ENCODE results near the gene NRXN3. TPM values are rescaled to one million over a fixed set of nuclear protein-coding genes. Genes with fewer than 3 reads are reported as not detected.

The NRXN3 gene
- total and polyA plus RNA-seq, 2 of the 4 experiments (the other 2 are of a cell fraction), result 4.8 to 25.1 TPM

- Histone ChIP-seq H3K23ac (ENCODE audit: low read depth, low read length) (no peak overlapping the region), H2BK5ac (ENCODE audit: low read depth, low read length, poor library complexity, severe bottlenecking) (no peak overlapping the region), H3K18ac (ENCODE audit: low read depth, low read length) (no peak overlapping the region), H4K5ac (ENCODE audit: low read depth, low read length) (no peak overlapping the region), H4K8ac (ENCODE audit: low read depth in 2 of 2, low read length in 2 of 2) (no peak overlapping the region), H3K4me3 (ENCODE audit: insufficient read depth, low read depth, low read length) (no peak overlapping the region), H3K9me1 (ENCODE audit: insufficient read depth, low read length) (no peaks in the 10 kb centered on the region), H3K27me3 (ENCODE audit: control insufficient read depth, insufficient read depth, low read length) (no peaks in the 10 kb centered on the region), H4K91ac (ENCODE audit: insufficient read depth, low read depth, low read length) (no peak overlapping the region), H3K36me3 (ENCODE audit: control insufficient read depth, insufficient read depth, low read length) (no peaks in the 10 kb centered on the region), H3K4me2 (ENCODE audit: low read depth, low read length) (no peak overlapping the region), H2AK9ac (replicated peaks; ENCODE audit: low read depth, low read length, poor library complexity) (no peak overlapping the region), H3K56ac (ENCODE audit: extremely low read depth, insufficient read depth, low read length) (no peak overlapping the region), H3K4me1 (ENCODE audit: control insufficient read depth, insufficient read depth, low read length) (no peaks in the 10 kb centered on the region), H2AK5ac (ENCODE audit: low read depth, low read length) (no peak overlapping the region), H2AFZ (replicated peaks; ENCODE audit: low read length, poor library complexity) (no peak overlapping the region), H4K20me1 (ENCODE audit: insufficient read depth, low read length) (no peaks in the 10 kb centered on the region), H3K79me1 (ENCODE audit: low read depth in 1 of 2, low read length in 2 of 2) (no peaks in the 10 kb centered on the region; a peak in 1 of 4 replicates), H2BK15ac (ENCODE audit: low read depth, low read length) (no peak overlapping the region), H2BK120ac (ENCODE audit: low read depth, low read length) (no peak overlapping the region), H3K9ac (ENCODE audit: low read depth, low read length) (no peak overlapping the region), H3K27ac (ENCODE audit: insufficient read depth, low read length) (no peak overlapping the region), H2BK20ac (ENCODE audit: low read depth, low read length) (no peak overlapping the region), H3K14ac (replicated peaks; ENCODE audit: low read depth, low read length) (no peak overlapping the region), H3K4ac (ENCODE audit: low read depth, low read length) (no peak overlapping the region), H3K9me3 (ENCODE audit: control insufficient read depth, insufficient read depth, low read length) (no peaks in the 10 kb centered on the region)
- DNase-seq, result no peak
- TF ChIP-seq USF2 (IDR thresholded peaks at IDR 0.05; ENCODE audit: low read depth, low read length) (no peak), FOS (IDR thresholded peaks at IDR 0.05; ENCODE audit: low read depth, low read length) (no peak), CTCF (conservative IDR thresholded peaks at IDR 0.05; ENCODE audit: low read depth, low read length) (no peak), MAFK (IDR thresholded peaks at IDR 0.05; ENCODE audit: low read depth, low read length) (no peak), CEBPB (IDR thresholded peaks at IDR 0.05; ENCODE audit: low read depth, low read length) (no peak), MAZ (IDR thresholded peaks at IDR 0.05; ENCODE audit: borderline replicate concordance, low read depth, low read length) (no peak), NFE2L2 (IDR thresholded peaks at IDR 0.05; ENCODE audit: low read depth, low read length) (no peak), RFX5 (IDR thresholded peaks at IDR 0.05; ENCODE audit: low read depth, low read length) (no peak), RAD21 (IDR thresholded peaks at IDR 0.05; ENCODE audit: low read length) (no peak), SMC3 (IDR thresholded peaks at IDR 0.05; ENCODE audit: low read depth, low read length) (no peak), BHLHE40 (IDR thresholded peaks at IDR 0.05; ENCODE audit: low read depth, low read length) (no peak), RCOR1 (IDR thresholded peaks at IDR 0.05; ENCODE audit: insufficient replicate concordance, low read length) (no peak), MXI1 (IDR thresholded peaks at IDR 0.05; ENCODE audit: borderline replicate concordance, low read depth, low read length) (no peak), POLR2A (IDR thresholded peaks at IDR 0.05; ENCODE audit: low read depth, low read length) (no peak), CHD1 (IDR thresholded peaks at IDR 0.05; ENCODE audit: low read depth, low read length) (no peak), ELK1 (IDR thresholded peaks at IDR 0.05; ENCODE audit: borderline replicate concordance, low read depth, low read length) (no peak)
- intact Hi-C loops (cut with micrococcal nuclease) (no loop called here), in situ Hi-C loops (cut with MboI; ENCODE audit: low sequenced_read_pairs) (no loop called here), dilution Hi-C loops (cut with HindIII; ENCODE audit: low sequenced_read_pairs, unreplicated experiment) (no loop called here)
- ATAC-seq (ENCODE audit: low read depth), result no peak
- WGBS, 2 experiments (ENCODE audit: extremely low coverage in 2 of 2, insufficient read length in 1 of 2), result no CpG with 5 or more reads among the region's 2 CpGs
- BruUV-seq (replicated peaks), result no TSS peak
- POLR2A ChIA-PET (ENCODE audit: unreplicated experiment), result no interaction called here
- CTCF ChIA-PET, result interaction anchor here (0.5 to 1.5 kb wide), 2 partner anchors 14 to 923 kb away, joined by 3 to 6 read pairs; no protein-coding TSS in a partner anchor
Measured at GRCh38 chr14:79663453-79663852, 1493.3 kb downstream of the NRXN3 start.

Measured in IMR-90 (cell line).